NCI-H226 (cell line): ENCODE measurements around the gene MCOLN2.

Experiments used
- DNase-seq: peaks from one replicate; pipeline ENCODE4 v3.0.0-alpha.2; 2015

The MCOLN2 gene

GRCh38 chr1:84982395-84982794 is 14.5 kb downstream of the MCOLN2 start:
- no peak for DNase-seq

GRCh38 chr1:84975035-84975434 is 21.9 kb downstream of the MCOLN2 start:
- no peak for DNase-seq

GRCh38 chr1:84973498-84974334 is 23.2 kb downstream of the MCOLN2 start:
- no peak for DNase-seq

- DNase-seq = no peak
These were observed 24.4 kb downstream of the MCOLN2 start for GRCh38 chr1:84972377-84972987.

- DNase-seq = no peak
These were observed 25.0 kb downstream of the MCOLN2 start for GRCh38 chr1:84971957-84972356.

- no peak for DNase-seq
These were observed 27.2 kb downstream of the MCOLN2 start for GRCh38 chr1:84969489-84970250.

GRCh38 chr1:84968865-84969264 is 28.0 kb downstream of the MCOLN2 start:
- no peak for DNase-seq

GRCh38 chr1:84968101-84968500 is 28.8 kb downstream of the MCOLN2 start:
- no peak for DNase-seq

GRCh38 chr1:84967666-84968065 is 29.2 kb downstream of the MCOLN2 start:
- DNase-seq = no peak

- DNase-seq = no peak
These were observed 33.9 kb downstream of the MCOLN2 start for GRCh38 chr1:84963021-84963420.

- peak; percentile 16 for DNase-seq
These were observed 35.6 kb downstream of the MCOLN2 start for GRCh38 chr1:84961316-84961715.

- DNase-seq = peak; percentile 70
These were observed 36.5 kb downstream of the MCOLN2 start for GRCh38 chr1:84960371-84960770.

GRCh38 chr1:84959294-84959693 is 37.6 kb downstream of the MCOLN2 start:
- DNase-seq = no peak

GRCh38 chr1:84957966-84958365 is 38.9 kb downstream of the MCOLN2 start:
- DNase-seq = no peak

- peak; percentile 11 for DNase-seq
These were observed 40.3 kb downstream of the MCOLN2 start for GRCh38 chr1:84956655-84957054.

GRCh38 chr1:84956097-84956496 is 40.8 kb downstream of the MCOLN2 start:
- DNase-seq = no peak

GRCh38 chr1:84949664-84950063 is 47.2 kb downstream of the MCOLN2 start:
- no peak for DNase-seq

GRCh38 chr1:84947536-84948410 is 49.1 kb downstream of the MCOLN2 start:
- DNase-seq = no peak

GRCh38 chr1:84946631-84947030 is 50.3 kb downstream of the MCOLN2 start:
- peak; percentile 12 for DNase-seq

GRCh38 chr1:84944767-84945486 is 52.0 kb downstream of the MCOLN2 start:
- peak; percentile 69 for DNase-seq

- no peak for DNase-seq
These were observed 55.1 kb downstream of the MCOLN2 start for GRCh38 chr1:84941843-84942242.

- peak; percentile 54 for DNase-seq
These were observed 56.4 kb downstream of the MCOLN2 start for GRCh38 chr1:84940481-84940880.
